HL-60 (cell line): ENCODE results near the gene ZNF343.

Experiments used
- CTCF ChIP-seq: IDR thresholded peaks from one replicate; pipeline ENCODE4 v1.5.1; 2011; ENCODE audit warnings: low read length, control low read depth, inconsistent platforms; ENCODE audit not compliant: insufficient read depth
- GABPA ChIP-seq: IDR thresholded peaks from 2 replicates; pipeline ENCODE4 v1.6.1; 2012; ENCODE audit warnings: low read depth
- SPI1 ChIP-seq: IDR thresholded peaks from 2 replicates; pipeline ENCODE4 v1.6.1; 2012; ENCODE audit warnings: low read depth, mild to moderate bottlenecking, borderline replicate concordance

GRCh38 chr20:2524709-2525506, 16.2 kb upstream of the ZNF343 start:
- no peak for TF ChIP-seq CTCF
- TF ChIP-seq SPI1 = no peak
- TF ChIP-seq GABPA = no peak
